GM12872 (cell line): ENCODE measurements around the gene GPC6.

Experiments
- CTCF ChIP-seq: IDR thresholded peaks from 3 replicates; pipeline ENCODE4 v1.5.1; 2011; ENCODE audit warnings: low read depth, mild to moderate bottlenecking, low read length, moderate library complexity; ENCODE audit not compliant: insufficient read depth

GPC6 gene

GRCh38 chr13:93765811-93766210 is 539.2 kb downstream of the GPC6 start:
- TF ChIP-seq CTCF, result no peak

DNA sequence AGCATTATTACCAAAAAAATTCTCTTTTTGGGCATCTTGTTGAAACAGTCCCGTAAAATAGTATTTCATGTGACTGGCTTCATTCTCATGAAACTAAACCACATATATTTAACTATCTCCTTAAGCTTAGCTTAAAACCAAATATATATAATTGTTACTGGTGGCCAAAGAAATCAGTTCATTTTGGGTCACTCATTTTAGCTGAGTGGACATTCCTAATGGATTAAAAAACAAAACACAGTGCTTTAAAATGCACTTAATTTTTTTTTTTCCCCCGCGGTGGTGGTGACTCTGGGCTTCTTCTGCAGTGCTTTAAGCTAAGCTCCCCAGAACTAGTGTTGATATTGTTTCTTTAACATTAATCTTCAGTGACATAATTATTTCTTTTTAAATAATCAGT is 540.1 kb downstream of the GPC6 start:
- TF ChIP-seq CTCF, result no peak

DNA sequence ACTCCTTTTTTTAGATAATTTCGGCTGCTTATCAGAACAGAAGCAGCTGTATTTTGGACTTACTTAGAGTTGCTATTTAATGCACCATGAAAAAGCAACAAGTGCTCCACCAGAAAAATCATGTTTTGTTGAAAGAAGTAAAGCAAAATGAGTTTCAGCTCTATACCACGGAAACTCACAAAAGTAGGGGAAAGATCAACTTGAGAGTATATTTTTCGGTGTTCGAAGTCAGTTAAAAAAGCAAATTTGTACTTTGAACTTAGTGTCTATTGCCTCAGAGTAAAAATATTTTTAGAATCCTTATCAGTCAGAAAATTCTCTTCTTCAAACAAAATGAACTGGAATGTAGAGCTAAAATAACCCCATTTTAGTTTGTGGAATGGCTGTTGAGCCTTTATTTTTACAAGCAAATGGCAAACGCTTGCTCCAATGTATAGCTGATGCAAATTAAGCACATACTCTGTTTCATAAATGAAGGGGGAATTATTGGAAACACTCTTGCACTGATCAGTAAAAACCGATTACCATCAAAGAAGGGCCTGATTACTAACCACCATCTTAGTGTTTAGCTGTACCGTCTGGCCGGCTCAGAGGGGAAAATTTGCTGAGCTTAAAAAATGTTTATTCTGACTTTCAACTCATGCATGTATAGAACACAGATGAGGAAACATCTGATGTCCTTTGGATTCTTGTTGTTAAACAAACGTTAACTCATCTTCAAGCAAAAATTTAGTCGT is 540.7 kb downstream of the GPC6 start:
- TF ChIP-seq CTCF, result no peak

DNA sequence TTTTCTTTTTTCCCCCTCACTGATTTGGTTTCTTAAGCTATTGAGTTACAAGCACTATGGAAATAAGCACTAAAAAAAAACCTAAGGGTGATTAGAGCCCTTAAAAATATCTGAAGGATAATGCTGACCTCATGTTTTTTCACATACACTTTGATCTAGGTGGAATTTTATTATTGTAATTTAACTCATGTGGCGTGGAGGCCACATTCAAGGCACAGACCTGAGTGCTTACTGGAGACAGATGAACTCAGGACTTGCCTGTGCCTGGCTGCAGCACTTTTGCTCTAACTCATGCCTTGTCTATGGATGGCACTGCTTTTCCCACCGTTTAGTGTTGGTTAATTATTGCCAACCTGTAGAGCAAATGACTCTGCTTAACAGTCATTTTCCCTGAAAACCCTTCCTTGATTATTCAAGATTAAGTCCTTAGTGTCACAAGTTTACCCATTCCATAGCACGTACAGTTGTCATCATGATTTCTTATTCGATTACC is 541.4 kb downstream of the GPC6 start:
- no peak for TF ChIP-seq CTCF

DNA sequence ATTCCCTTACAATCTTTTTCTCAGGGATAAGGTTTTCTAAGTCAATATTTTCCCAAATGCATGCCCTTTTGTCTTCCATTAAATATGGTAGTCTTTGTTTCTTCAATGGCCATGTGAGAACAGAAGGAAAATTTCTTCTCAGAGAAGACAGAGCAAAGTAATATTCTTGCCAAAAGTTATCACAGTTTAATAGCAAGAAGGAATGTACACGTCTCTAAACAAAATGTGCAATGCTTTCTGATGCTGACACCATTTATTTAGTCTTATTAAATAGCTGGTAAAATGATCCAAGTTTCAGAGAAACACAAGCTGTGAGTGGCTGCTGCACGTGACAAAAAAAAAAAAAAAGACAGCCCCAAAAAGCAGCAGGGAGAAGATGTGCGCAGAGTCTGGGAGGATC is 542.5 kb downstream of the GPC6 start:
- TF ChIP-seq CTCF, result no peak

DNA sequence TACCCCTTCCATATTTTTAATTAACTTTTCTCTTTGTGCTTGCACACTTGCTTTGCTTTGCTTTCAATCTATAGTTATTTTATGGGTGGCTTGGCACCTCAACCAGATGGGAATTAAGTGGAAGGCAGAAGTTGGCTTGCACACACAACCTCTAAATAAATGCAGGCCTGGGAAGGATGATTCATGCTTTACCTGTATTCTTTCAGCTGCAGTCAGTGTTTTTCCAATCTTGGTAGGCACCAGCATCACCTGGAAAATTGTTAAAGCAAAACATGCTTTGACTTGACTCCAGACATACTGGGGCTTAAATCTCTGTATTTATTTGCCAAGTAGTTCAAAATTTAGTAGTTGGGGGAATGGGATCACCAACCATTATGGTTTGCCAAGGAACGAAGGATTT is 543.0 kb downstream of the GPC6 start:
- no peak for TF ChIP-seq CTCF

DNA sequence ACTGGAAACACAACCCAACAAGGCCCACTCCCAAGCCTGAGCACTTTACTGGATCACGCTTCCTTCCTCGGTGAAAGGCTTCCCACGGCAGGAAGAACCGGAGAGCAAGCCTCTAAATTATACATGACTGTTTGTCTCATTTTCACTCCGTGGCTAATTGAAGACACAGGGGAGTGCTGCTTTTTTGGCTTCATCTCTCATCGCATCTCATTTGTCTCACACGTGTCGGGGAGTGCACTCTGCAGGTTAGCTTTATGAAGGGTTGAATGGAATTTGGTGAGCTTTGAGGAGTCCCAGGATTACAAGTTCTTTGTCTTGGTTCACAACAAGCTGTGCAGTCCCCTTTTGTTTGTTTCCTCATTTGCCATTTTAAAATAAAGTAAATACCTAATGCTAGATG is 544.6 kb downstream of the GPC6 start:
- no peak for TF ChIP-seq CTCF
